ENCODE data around the gene IL1RN. TPM values are rescaled to one million over a fixed set of nuclear protein-coding genes. Genes with fewer than 3 reads are reported as not detected.
A peak's percentile ranks its signal among the peaks of the same experiment; 100 is the strongest.

IL1RN gene
- total RNA-seq, 1 donor from 2014 or later = 11.0 TPM

- no peaks in the 10 kb centered on the region for H3K9me3 Mint-ChIP-seq
- H3K36me3 Mint-ChIP-seq = no peaks in the 10 kb centered on the region
- TF ChIP-seq CTCF (conservative IDR thresholded peaks at IDR 0.05) = no peak
- no peaks in the 10 kb centered on the region for H3K4me1 Mint-ChIP-seq (ENCODE audit: unreplicated experiment)
- no peak overlapping the region for H3K27ac Mint-ChIP-seq
- H3K4me3 Mint-ChIP-seq = no peak overlapping the region
- H3K27me3 Mint-ChIP-seq = peaks cover 7% of the 10 kb centered on the region
- DNase-seq (ENCODE audit: extremely low spot score, unreplicated experiment) = no peak
Measured at GRCh38 chr2:113113807-113114206, 13.6 kb upstream of the IL1RN start.

DNA sequence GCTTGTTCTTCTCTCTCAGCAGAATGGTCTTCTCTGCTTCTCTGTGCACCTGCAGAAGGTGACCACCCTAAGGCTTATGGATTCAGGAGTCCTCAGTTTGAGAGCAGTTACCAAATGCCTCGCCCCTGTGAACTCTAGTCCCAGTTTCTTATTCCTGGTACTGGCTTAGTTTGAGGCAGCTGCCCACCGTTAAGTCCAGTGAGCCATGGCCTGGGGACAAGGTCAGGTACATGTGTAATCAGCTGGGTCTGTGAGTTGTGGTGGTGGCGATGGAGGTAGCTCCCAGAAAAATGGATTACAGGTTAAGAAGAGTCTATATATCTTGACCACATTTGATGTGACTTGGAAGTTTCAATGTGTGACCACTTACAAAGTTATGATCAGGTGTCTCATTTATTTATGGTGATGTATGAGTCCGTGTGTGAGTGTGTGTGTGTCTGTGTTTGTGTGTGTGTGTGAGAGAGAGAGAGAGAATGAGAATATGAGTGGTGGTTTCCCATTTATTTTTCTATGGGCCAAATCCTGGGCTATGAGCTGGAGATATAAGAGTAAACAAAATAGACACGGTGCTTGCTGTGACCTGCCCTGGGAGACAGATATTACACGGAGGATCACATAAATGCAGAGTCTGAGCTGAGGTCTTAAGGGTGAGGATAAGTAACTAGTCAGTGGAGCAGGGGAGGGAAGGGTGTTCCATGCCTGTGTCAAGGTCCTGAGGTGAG lies 13.0 kb upstream of the IL1RN start:
- H3K4me3 Mint-ChIP-seq = no peak overlapping the region
- H3K27ac Mint-ChIP-seq = no peak overlapping the region
- H3K27me3 Mint-ChIP-seq = peaks cover 9% of the 10 kb centered on the region
- H3K4me1 Mint-ChIP-seq (ENCODE audit: unreplicated experiment) = no peaks in the 10 kb centered on the region
- no peaks in the 10 kb centered on the region for H3K9me3 Mint-ChIP-seq
- no peak for TF ChIP-seq CTCF (conservative IDR thresholded peaks at IDR 0.05)
- no peak for DNase-seq (ENCODE audit: extremely low spot score, unreplicated experiment)
- H3K36me3 Mint-ChIP-seq = no peaks in the 10 kb centered on the region

DNA sequence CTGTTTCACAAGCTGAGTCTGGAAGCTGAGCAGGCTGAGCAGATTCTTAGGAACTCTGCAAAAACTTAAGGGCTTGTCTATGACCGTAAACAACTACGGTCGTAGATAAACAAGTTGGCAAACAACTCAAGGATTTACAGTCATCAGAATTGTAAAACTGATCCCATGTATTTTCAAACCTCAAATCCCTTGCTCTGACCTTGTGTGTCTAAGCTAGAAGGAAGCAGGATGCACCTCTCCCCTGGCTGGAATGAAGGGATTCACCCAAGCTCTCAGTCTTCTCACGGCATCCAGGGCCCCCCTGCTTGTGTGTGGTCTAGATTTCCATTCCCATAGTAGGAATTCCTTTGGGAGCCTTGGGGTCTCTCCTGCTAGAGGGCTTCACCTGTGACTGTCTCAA lies 12.4 kb upstream of the IL1RN start:
- H3K4me1 Mint-ChIP-seq (ENCODE audit: unreplicated experiment) = no peaks in the 10 kb centered on the region
- DNase-seq (ENCODE audit: extremely low spot score, unreplicated experiment) = no peak
- no peak overlapping the region for H3K27ac Mint-ChIP-seq
- no peak overlapping the region for H3K4me3 Mint-ChIP-seq
- no peaks in the 10 kb centered on the region for H3K9me3 Mint-ChIP-seq
- no peak for TF ChIP-seq CTCF (conservative IDR thresholded peaks at IDR 0.05)
- peaks cover 14% of the 10 kb centered on the region for H3K27me3 Mint-ChIP-seq
- no peaks in the 10 kb centered on the region for H3K36me3 Mint-ChIP-seq

GRCh38 chr2:113116100-113116958 lies 11.1 kb upstream of the IL1RN start:
- no peaks in the 10 kb centered on the region for H3K9me3 Mint-ChIP-seq
- no peak for TF ChIP-seq CTCF (conservative IDR thresholded peaks at IDR 0.05)
- no peak overlapping the region for H3K27ac Mint-ChIP-seq
- no peaks in the 10 kb centered on the region for H3K36me3 Mint-ChIP-seq
- H3K27me3 Mint-ChIP-seq = peaks cover 17% of the 10 kb centered on the region
- no peak overlapping the region for H3K4me3 Mint-ChIP-seq
- no peaks in the 10 kb centered on the region for H3K4me1 Mint-ChIP-seq (ENCODE audit: unreplicated experiment)
- DNase-seq (ENCODE audit: extremely low spot score, unreplicated experiment) = no peak

DNA sequence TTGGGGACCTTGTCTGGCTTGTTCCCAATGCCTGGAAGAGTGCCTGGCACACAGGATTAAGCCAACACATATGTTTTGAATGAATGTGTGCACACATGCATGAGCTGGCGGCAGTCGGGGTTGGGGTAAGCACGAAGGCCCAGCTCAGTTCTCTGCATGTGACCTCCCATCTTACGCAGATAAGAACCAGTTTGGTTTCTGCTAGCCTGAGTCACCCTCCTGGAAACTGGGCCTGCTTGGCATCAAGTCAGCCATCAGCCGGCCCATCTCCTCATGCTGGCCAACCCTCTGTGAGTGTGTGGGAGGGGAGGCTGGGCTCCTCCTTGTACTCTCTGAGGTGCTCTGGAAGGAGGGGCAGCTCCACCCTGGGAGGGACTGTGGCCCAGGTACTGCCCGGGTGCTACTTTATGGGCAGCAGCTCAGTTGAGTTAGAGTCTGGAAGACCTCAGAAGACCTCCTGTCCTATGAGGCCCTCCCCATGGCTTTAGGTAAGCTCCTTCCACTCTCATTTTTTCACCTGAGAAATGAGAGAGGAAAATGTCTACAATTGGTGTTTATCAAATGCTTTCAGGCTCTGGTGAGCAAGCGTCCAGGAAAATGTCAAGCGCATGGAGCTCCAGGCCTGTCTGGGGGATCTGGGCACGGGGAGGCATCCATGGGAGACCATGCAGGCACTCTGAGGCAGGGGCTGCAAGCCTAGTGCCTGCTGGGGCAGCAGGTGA lies 9.7 kb upstream of the IL1RN start:
- no peak for TF ChIP-seq CTCF (conservative IDR thresholded peaks at IDR 0.05)

More for the DNA sequence above, 9.7 kb upstream of the IL1RN start:
- Mint-ChIP-seq H3K27ac (peak overlapping the region; percentile 79), H3K4me3 (peak overlapping the region; percentile 60), H3K9me3 (no peaks in the 10 kb centered on the region), H3K27me3 (peaks cover 25% of the 10 kb centered on the region), H3K36me3 (no peaks in the 10 kb centered on the region), H3K4me1 (ENCODE audit: unreplicated experiment) (no peaks in the 10 kb centered on the region)
- DNase-seq (ENCODE audit: extremely low spot score, unreplicated experiment) = no peak

Data from type B pancreatic cell (in vitro differentiated cells).